Measurements from ENCODE around the gene SIL1.

DNA sequence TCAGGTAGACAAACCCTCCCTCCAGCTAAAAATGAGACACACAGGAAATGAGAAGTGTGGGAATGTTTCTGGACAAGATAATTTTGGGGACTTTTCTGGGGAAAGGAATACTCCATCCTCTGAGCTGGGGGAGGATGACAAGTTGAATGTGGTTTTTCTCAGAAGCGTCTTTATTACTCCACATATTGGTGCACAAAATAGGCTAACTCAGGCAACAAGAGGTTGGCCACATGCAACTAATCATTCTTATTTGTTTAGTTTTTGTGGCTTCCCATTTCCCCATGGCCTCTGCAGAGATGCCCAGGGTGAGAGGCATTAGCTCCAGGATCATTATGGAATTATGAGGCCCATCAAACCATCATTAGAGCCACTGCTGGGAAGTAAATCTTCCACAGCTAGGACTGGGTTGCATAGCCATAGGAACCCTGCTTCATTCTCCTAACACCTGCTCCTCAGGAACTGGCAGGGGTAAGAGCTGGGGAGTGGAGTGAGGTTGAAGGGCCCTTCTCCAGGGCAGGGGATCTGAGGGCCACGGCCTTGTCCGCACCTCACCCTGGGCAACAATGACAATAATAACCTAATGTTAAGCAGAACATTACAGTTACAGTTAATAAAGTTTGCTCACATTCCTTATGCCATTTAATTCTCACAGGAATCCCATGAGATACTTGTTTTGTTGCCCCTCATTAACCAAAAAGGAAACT is 9.3 kb upstream of the SIL1 start:
- TF ChIP-seq, protein P1, sequence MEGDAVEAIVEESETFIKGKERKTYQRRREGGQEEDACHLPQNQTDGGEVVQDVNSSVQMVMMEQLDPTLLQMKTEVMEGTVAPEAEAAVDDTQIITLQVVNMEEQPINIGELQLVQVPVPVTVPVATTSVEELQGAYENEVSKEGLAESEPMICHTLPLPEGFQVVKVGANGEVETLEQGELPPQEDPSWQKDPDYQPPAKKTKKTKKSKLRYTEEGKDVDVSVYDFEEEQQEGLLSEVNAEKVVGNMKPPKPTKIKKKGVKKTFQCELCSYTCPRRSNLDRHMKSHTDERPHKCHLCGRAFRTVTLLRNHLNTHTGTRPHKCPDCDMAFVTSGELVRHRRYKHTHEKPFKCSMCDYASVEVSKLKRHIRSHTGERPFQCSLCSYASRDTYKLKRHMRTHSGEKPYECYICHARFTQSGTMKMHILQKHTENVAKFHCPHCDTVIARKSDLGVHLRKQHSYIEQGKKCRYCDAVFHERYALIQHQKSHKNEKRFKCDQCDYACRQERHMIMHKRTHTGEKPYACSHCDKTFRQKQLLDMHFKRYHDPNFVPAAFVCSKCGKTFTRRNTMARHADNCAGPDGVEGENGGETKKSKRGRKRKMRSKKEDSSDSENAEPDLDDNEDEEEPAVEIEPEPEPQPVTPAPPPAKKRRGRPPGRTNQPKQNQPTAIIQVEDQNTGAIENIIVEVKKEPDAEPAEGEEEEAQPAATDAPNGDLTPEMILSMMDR (IDR thresholded peaks at IDR 0.05 in 8 of 11, conservative IDR thresholded peaks at IDR 0.05 in 3 of 11), result no peak
- no peak for TF ChIP-seq POLR2AphosphoS5 (IDR thresholded peaks at IDR 0.05)

Measured in spleen (tissue), 7 donors.